ENCODE data around the gene NUP214.

- TF ChIP-seq ZNF239 (tag by site-specific recombination; IDR thresholded peaks at IDR 0.05) (no peak), GLI4 (tag by site-specific recombination; IDR thresholded peaks at IDR 0.05) (no peak), ZNF488 (tag by site-specific recombination; IDR thresholded peaks at IDR 0.05) (no peak), ZEB2 (tag by site-specific recombination; IDR thresholded peaks at IDR 0.05) (no peak), CTCF (tag by site-specific recombination; IDR thresholded peaks at IDR 0.05) (no peak), TRIM28 (IDR thresholded peaks at IDR 0.05; ENCODE audit: borderline replicate concordance, low read length) (no peak), ZNF544 (tag by site-specific recombination; IDR thresholded peaks at IDR 0.05) (no peak), REST (tag by site-specific recombination; IDR thresholded peaks at IDR 0.05) (no peak), ZNF221 (tag by site-specific recombination; IDR thresholded peaks at IDR 0.05; ENCODE audit: borderline replicate concordance) (no peak), ZNF48 (tag by site-specific recombination; IDR thresholded peaks at IDR 0.05) (no peak)
Measured at GRCh38 chr9:131237291-131237690, 111.9 kb downstream of the NUP214 start.
